ENCODE measurements around the gene SLFN14. TPM values are rescaled to one million over a fixed set of nuclear protein-coding genes. Genes with fewer than 3 reads are reported as not detected.

The SLFN14 gene
- total RNA-seq, 1 experiment from 2014 or later: not detected

- peak overlapping the region; percentile 45; the same call in 1 of the 2 replicates for H3K27ac ChIP-seq
- TF ChIP-seq EZH2 (IDR thresholded peaks at IDR 0.05; ENCODE audit: low read depth) (no peak), CTCF (conservative IDR thresholded peaks at IDR 0.05) (no peak)
- peak overlapping the region; percentile 89 for H2AFZ ChIP-seq
- H3K4me2 ChIP-seq: peak overlapping the region; percentile 88
- BruUV-seq (replicated peaks): TSS peak; percentile 56
- no peaks in the 10 kb centered on the region for H3K36me3 ChIP-seq (ENCODE audit: low read depth)
- H3K4me1 ChIP-seq (replicated peaks; ENCODE audit: insufficient read depth): peaks cover 15% of the 10 kb centered on the region
- intact Hi-C loops (cut with micrococcal nuclease; ENCODE audit: unreplicated experiment): loop anchor here (1.0 to 2.0 kb wide), 3 partner anchors 8 to 336 kb away; partner anchors contain the start of genes AP2B1 and SLFN5
- no peak for DNase-seq
- H3K79me2 ChIP-seq (ENCODE audit: low read depth): no peaks in the 10 kb centered on the region
- H4K20me1 ChIP-seq (ENCODE audit: insufficient read depth): no peaks in the 10 kb centered on the region
- ChIA-PET POLR2A (ENCODE audit: unreplicated experiment) (interaction anchor here (0.5 to 0.6 kb wide), 2 partner anchors 465 to 570 kb away, joined by 3 to 20 read pairs; no protein-coding TSS in a partner anchor), CTCF (interaction anchor here (0.7 kb wide), 1 partner anchor 57 kb away, joined by 5 read pairs; no protein-coding TSS in a partner anchor)
- H3F3A ChIP-seq (ENCODE audit: insufficient read depth, low read depth): peaks cover 32% of the 10 kb centered on the region; the same call in 1 of the 2 replicates
- H3K9me2 ChIP-seq (ENCODE audit: insufficient read depth): no peaks in the 10 kb centered on the region
- no peaks in the 10 kb centered on the region for H3K9me3 ChIP-seq (ENCODE audit: insufficient read depth, low read depth)
- H3K4me3 ChIP-seq: peak overlapping the region; percentile 67
- H3K27me3 ChIP-seq (ENCODE audit: insufficient read depth, low read depth): no peaks in the 10 kb centered on the region
Observed at GRCh38 chr17:35578929-35579432, 18.4 kb upstream of the SLFN14 start.

GRCh38 chr17:35578197-35578928, 17.7 kb upstream of the SLFN14 start, which contains the start of gene PEX12:
Gene PEX12, minus strand, starts transcription at chr17:35578571. Its CDS starts 550 bp downstream, at chr17:35578021.
- Histone ChIP-seq H3K36me3 (ENCODE audit: low read depth) (no peaks in the 10 kb centered on the region), H3F3A (ENCODE audit: insufficient read depth, low read depth) (peaks cover 32% of the 10 kb centered on the region; the same call in 1 of the 2 replicates), H2AFZ (peak within 1 kb of the TSS; percentile 89), H3K79me2 (ENCODE audit: low read depth) (no peaks in the 10 kb centered on the region), H3K4me3 (peak within 1 kb of the TSS; percentile 67), H3K27ac (peak within 1 kb of the TSS; percentile 45; the same call in 1 of the 2 replicates), H3K4me2 (peak within 1 kb of the TSS; percentile 88), H3K9me3 (ENCODE audit: insufficient read depth, low read depth) (no peaks in the 10 kb centered on the region), H3K27me3 (ENCODE audit: insufficient read depth, low read depth) (no peaks in the 10 kb centered on the region), H4K20me1 (ENCODE audit: insufficient read depth) (no peaks in the 10 kb centered on the region), H3K9me2 (ENCODE audit: insufficient read depth) (no peaks in the 10 kb centered on the region), H3K4me1 (replicated peaks; ENCODE audit: insufficient read depth) (peaks cover 15% of the 10 kb centered on the region)
- TF ChIP-seq CTCF (conservative IDR thresholded peaks at IDR 0.05) (no peak), EZH2 (IDR thresholded peaks at IDR 0.05; ENCODE audit: low read depth) (no peak)
- ChIA-PET POLR2A (ENCODE audit: unreplicated experiment) (interaction anchor here (0.6 kb wide), 1 partner anchor 13 kb away, joined by 4 read pairs; no protein-coding TSS in a partner anchor), CTCF (interaction anchor here (0.7 kb wide), 1 partner anchor 56 kb away, joined by 5 read pairs; no protein-coding TSS in a partner anchor)
- intact Hi-C loops (cut with micrococcal nuclease; ENCODE audit: unreplicated experiment): loop anchor here (1.0 to 2.0 kb wide), 3 partner anchors 9 to 336 kb away; partner anchors contain the start of genes AP2B1 and SLFN5
- BruUV-seq (replicated peaks): TSS peak; percentile 88
- DNase-seq: peak; percentile 61 to 73

GRCh38 chr17:35577830-35578196, 17.2 kb upstream of the SLFN14 start:
- no TSS peak for BruUV-seq (replicated peaks)
- no peaks in the 10 kb centered on the region for H3K36me3 ChIP-seq (ENCODE audit: low read depth)
- intact Hi-C loops (cut with micrococcal nuclease; ENCODE audit: unreplicated experiment): loop anchor here (1.0 to 2.0 kb wide), 3 partner anchors 9 to 335 kb away; partner anchors contain the start of genes AP2B1 and SLFN5

More at GRCh38 chr17:35577830-35578196, 17.2 kb upstream of the SLFN14 start:
- Histone ChIP-seq H3K79me2 (ENCODE audit: low read depth) (no peaks in the 10 kb centered on the region), H3K9me3 (ENCODE audit: insufficient read depth, low read depth) (no peaks in the 10 kb centered on the region), H3K4me3 (peak overlapping the region; percentile 67), H3K9me2 (ENCODE audit: insufficient read depth) (no peaks in the 10 kb centered on the region), H4K20me1 (ENCODE audit: insufficient read depth) (no peaks in the 10 kb centered on the region), H3K4me2 (peak overlapping the region; percentile 88), H3K27ac (0 out of 2 replicates have a peak overlapping the region, but pooled peaks have one; percentile 2), H3K27me3 (ENCODE audit: insufficient read depth, low read depth) (no peaks in the 10 kb centered on the region), H2AFZ (peak overlapping the region; percentile 89), H3K4me1 (replicated peaks; ENCODE audit: insufficient read depth) (peaks cover 15% of the 10 kb centered on the region), H3F3A (ENCODE audit: insufficient read depth, low read depth) (peaks cover 32% of the 10 kb centered on the region; the same call in 1 of the 2 replicates)
- no peak for TF ChIP-seq EZH2 (IDR thresholded peaks at IDR 0.05; ENCODE audit: low read depth)
- TF ChIP-seq CTCF (conservative IDR thresholded peaks at IDR 0.05): no peak
- ChIA-PET CTCF (no interaction called here), POLR2A (ENCODE audit: unreplicated experiment) (interaction anchor here (0.6 kb wide), 1 partner anchor 14 kb away, joined by 4 read pairs; no protein-coding TSS in a partner anchor)
- DNase-seq: no peak
